GM18508 (cell line): ENCODE measurements around the gene COLGALT1.

ENCODE experiments used
- ATAC-seq: cut with Tn5 transposase; IDR thresholded peaks from one replicate; pipeline ENCODE4 v1.9.1; 2021; ENCODE audit warnings: moderate number of reproducible peaks; ENCODE audit not compliant: insufficient read depth, unreplicated experiment

Gene COLGALT1

GRCh38 chr19:17617807-17618192 is 62.4 kb downstream of the COLGALT1 start:
- no peak for ATAC-seq

- ATAC-seq = no peak
These were observed 62.9 kb downstream of the COLGALT1 start for GRCh38 chr19:17618281-17618903.

- ATAC-seq = no peak
These were observed 63.5 kb downstream of the COLGALT1 start for GRCh38 chr19:17618936-17619335.

GRCh38 chr19:17620696-17621095 is 65.2 kb downstream of the COLGALT1 start:
- ATAC-seq = no peak

- no peak for ATAC-seq
These were observed 67.9 kb downstream of the COLGALT1 start for GRCh38 chr19:17623224-17623935.

GRCh38 chr19:17624314-17624991 is 69.0 kb downstream of the COLGALT1 start:
- no peak for ATAC-seq

GRCh38 chr19:17625043-17625442 is 69.6 kb downstream of the COLGALT1 start:
- no peak for ATAC-seq

GRCh38 chr19:17625980-17626379 is 70.5 kb downstream of the COLGALT1 start:
- no peak for ATAC-seq

- no peak for ATAC-seq
These were observed 71.1 kb downstream of the COLGALT1 start for GRCh38 chr19:17626456-17627015.

- no peak for ATAC-seq
These were observed 71.7 kb downstream of the COLGALT1 start for GRCh38 chr19:17627161-17627560.

GRCh38 chr19:17627921-17628320 is 72.5 kb downstream of the COLGALT1 start:
- no peak for ATAC-seq

GRCh38 chr19:17629760-17630159 is 74.3 kb downstream of the COLGALT1 start:
- no peak for ATAC-seq

- no peak for ATAC-seq
These were observed 77.1 kb downstream of the COLGALT1 start for GRCh38 chr19:17632577-17632976.
